GM12873 (cell line): Measurements from ENCODE around the gene SPATC1L.

Experiments used
- TF ChIP-seq, protein P1 (sequence below): IDR thresholded peaks from 2 replicates; pipeline ENCODE4 v1.5.1; 2012; ENCODE audit warnings: low read depth, mild to moderate bottlenecking, moderate library complexity, low read length, control low read depth; ENCODE audit not compliant: insufficient read depth; ENCODE audit errors: missing control alignments

The SPATC1L gene

DNA sequence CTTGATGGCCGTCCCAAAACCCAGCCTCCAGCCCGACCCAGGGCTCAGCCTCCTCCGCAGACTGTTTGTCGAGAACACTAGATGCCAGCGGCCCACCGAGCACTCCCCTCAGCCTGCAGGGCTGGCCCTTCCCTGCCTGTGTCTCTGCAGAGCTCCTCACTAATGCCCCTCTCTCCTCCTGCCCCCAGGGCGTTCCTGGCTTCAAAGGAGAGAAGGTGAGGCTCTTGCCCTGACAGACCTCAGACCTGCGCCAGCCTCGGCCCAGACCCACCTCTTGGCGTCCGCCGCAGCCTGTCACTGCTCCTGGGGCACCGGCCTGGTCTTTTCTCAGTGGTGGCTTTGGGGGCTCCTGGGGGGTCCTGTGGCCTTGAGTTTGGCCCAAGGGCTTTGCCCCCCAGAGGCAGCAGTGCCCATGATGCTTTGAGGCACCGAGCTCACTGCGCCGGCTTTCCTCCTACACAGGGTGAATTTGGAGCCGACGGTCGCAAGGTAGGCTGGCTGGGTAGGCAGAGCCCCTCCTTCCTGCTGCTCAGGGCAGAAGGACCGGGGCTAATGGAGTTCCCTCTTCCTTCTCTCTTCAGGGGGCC is 68.0 kb downstream of the SPATC1L start:
- TF ChIP-seq, protein P1, sequence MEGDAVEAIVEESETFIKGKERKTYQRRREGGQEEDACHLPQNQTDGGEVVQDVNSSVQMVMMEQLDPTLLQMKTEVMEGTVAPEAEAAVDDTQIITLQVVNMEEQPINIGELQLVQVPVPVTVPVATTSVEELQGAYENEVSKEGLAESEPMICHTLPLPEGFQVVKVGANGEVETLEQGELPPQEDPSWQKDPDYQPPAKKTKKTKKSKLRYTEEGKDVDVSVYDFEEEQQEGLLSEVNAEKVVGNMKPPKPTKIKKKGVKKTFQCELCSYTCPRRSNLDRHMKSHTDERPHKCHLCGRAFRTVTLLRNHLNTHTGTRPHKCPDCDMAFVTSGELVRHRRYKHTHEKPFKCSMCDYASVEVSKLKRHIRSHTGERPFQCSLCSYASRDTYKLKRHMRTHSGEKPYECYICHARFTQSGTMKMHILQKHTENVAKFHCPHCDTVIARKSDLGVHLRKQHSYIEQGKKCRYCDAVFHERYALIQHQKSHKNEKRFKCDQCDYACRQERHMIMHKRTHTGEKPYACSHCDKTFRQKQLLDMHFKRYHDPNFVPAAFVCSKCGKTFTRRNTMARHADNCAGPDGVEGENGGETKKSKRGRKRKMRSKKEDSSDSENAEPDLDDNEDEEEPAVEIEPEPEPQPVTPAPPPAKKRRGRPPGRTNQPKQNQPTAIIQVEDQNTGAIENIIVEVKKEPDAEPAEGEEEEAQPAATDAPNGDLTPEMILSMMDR = no peak

DNA sequence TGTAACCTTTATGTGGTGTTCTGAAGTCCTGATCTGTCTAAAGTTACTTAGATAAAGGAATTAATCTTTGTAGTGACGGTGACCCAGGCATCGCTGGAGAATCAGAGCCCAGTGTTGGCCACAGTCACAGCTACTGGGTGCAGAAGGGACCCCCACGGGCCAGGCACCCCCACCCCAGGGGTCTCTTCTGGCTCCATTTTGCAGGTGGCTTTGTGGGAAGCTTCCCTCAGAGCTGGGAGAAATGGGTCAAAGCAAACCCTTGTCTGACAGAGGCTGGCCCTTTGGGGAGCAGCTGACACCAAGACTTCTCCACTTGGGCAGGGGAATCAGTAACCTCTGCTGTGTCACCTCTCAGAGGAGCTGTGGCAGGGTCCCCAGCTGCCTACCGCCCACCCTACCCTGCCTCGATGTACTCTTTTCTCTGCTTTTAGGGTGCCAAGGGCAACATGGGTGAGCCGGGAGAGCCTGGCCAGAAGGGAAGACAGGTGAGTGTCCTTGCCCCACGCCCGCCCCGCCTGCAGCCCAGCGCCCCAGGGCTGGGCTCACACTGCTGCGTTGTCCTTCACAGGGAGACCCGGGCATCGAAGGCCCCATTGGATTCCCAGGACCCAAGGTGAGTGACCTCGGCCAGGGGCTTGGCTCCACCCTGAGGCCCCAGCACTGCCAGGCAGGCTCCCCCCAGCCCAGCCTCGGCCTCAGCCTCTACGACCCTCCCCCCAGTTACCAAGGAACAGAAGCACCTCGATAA is 68.6 kb downstream of the SPATC1L start:
- TF ChIP-seq, protein P1 = no peak

DNA sequence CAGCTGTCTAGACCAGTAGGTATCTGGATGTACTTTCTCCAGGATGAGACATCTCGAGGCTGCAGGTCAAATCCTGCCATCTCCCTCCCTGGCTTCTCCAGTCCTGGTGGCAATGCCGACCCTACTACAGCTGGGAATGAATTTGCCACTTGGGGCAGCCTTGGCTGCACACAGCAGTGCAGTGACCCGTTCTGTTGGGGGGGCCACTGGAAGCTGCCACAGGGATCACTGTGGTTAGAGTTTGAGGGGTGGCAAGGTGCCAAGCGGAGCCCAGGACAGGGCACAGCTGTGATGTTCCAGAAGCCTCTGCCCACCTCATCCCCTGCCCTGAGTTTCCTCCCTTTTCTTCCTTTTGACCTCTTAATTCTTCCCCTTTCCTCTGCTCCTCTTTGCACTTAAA is 69.3 kb downstream of the SPATC1L start:
- TF ChIP-seq, protein P1 = no peak

DNA sequence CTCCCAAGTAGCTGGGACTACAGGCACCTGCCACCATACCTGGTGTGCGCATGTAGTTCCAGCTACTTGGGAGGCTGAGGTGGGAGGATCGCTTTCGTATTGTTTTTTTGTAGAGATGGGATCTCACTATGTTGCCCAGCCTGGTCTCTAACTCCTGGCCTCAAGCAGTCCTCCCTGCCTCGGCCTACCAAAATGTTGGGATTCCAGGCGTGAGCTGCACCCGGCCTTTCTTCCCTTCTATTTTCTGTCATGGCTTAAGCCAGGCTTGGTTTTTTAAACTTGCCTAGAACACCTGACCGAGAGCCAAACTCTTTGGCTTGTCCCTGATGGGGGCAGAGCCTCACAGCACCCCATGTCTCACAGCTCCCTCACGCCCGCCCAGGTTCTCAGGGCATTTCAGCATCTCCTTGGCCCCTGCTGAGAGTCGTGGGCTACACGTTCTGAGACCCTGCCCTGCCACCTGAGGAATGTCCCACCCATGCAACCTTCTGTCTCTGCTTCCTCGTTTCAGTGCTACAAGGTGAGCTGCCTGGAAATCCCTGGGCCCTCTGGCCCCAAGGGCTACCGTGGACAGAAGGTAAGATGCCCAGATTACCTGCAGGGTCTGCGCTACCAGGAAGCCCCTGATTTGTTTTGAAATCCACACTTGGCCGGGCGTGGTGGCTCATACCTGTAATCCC is 70.6 kb downstream of the SPATC1L start:
- TF ChIP-seq, protein P1 = no peak

DNA sequence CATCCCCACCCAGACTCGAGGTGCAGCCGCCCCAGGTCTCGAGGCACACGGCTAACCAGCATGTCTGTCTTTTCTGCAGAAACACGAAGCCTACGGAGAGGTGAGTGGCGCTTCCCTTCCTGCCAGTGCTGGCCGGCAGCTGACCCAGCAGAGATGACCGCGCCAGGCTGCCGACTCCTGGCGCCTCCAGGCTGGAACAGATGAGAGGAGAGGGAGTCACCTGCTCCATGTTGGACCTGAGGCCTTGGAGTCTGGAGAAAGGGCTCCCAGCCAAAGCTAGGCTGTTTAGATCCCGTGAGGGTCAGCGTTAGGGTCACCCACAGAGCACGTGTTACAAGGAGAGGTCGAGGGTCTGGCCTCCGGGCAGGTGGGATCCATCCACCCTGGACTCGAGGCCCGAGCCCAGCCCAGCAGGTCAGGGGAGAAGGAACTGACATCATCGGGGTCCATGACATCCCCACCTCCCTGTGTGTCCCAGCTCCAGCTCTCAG is 71.5 kb downstream of the SPATC1L start:
- TF ChIP-seq, protein P1 = no peak

DNA sequence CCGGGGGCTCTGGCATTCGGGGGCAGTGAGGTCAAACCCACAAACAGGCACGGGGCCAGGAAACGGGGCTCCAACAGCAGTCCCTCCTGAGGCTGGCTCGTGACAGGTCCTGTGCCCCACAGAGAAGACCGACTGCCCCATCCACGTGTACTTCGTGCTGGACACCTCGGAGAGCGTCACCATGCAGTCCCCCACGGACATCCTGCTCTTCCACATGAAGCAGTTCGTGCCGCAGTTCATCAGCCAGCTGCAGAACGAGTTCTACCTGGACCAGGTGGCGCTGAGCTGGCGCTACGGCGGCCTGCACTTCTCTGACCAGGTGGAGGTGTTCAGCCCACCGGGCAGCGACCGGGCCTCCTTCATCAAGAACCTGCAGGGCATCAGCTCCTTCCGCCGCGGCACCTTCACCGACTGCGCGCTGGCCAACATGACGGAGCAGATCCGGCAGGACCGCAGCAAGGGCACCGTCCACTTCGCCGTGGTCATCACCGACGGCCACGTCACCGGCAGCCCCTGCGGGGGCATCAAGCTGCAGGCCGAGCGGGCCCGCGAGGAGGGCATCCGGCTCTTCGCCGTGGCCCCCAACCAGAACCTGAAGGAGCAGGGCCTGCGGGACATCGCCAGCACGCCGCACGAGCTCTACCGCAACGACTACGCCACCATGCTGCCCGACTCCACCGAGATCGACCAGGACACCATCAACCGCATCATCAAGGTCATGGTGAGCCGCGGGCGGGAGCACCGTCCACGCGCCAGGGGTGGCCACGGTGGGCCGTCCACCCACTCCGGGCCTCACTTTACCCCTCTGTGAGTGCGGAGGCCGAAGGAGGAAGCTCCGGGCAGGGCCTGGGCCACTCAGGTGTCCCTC is 72.2 kb downstream of the SPATC1L start:
- TF ChIP-seq, protein P1 = no peak
